NCI-H2196 (cell line): ENCODE results near the gene DICER1.
A peak's percentile ranks its signal among the peaks of the same experiment; 100 is the strongest.

Source experiments
- DNase-seq: peaks from one replicate; lab custom pipeline; 2025; ENCODE audit not compliant: unreplicated experiment; lab: John Stamatoyannopoulos, UW

DICER1 gene

DNA sequence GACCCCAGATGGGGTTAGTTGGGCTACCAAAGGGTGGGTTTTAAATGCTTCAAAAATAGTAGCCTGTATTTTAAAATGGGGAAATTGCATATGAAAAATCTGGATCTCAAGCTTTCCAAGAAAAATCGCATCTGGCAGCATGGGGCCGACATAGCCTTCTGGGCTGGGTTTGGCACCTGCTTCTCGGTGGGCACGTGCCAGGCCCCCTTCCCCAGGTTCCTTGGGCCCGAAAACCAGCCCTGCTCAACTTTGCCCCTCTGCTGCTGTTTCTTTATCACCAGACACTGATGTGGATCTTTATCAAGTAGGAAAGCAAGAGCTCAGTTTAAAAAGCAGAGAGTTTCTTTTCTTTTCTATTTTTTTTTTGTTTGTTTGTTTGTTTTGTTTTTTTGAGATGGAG, 95.1 kb downstream of the DICER1 start:
- DNase-seq: no peak

DNA sequence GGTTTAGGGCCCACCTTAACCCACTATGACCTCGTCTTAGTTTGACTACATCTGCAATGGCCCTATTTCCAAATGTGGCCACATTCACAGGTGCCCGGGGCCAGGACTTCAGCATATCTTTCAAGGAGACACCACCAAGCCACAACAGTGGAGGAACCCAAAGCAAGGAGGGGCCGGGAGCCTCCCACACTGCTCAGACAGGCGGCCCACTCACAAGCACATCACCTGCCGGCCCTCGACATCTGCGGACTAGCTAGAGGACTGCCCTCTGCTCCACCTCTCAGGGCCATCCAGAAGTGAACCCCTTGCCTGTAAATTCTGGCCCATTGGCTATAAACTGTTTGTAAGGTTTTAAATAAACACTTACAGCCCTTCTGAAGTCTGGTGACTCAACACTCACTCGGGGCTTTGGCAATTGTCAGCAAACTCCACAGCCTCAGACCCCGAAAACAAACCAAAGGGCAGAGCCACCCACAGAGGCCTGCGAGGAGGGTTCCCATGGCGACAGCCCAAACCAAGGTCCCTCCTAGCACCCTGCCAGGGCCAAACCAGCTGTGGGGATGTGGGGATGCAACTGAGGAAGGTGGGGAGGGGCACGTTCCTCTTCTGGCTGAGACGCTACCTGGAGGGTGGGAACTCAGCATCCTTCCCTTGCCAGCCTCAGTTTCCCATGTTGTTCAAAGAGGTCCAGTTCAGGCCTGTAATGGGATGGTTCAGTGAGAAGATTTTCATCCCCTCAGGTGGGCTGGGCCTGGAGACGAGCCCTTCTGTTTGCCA, 95.8 kb downstream of the DICER1 start:
- no peak for DNase-seq

DNA sequence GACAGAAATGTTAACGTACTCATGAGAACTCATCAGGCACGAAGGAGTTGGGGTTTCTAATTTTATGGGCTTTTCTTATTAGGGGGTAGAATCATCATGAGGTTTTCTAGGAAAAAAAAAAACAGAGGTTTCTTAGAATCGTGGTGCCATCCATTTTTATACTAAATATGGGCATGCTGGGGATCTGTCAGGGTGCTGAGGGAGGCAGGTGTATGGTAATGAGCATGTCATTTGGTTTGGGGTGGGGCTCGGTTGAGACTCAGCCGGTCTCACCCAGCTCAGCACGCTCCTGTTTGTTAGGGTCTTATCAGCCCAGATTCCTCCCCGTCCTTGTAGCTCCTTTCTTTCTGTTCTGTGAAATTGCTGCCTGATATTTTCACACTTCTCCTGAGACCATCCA, 98.2 kb downstream of the DICER1 start:
- no peak for DNase-seq

DNA sequence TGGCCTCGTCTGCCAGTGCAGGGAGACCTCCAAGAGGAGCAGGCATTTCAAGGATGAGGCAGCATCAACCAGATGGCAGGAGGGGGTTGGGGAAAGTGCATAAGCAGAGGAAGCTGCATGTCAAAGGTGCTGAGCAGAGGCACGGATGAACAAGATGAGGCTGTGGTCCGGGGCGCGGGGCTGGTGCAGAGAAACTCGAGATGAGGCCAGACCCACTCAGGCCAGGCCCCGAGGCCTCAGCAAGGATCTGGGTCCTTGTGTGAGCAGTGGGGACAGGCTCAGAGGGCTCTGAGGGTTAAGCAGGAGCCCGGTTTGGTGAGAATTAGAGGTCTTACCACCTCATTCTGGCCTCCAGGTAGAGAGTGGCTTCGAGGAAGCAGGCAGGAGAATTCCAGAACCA, 98.8 kb downstream of the DICER1 start:
- no peak for DNase-seq

DNA sequence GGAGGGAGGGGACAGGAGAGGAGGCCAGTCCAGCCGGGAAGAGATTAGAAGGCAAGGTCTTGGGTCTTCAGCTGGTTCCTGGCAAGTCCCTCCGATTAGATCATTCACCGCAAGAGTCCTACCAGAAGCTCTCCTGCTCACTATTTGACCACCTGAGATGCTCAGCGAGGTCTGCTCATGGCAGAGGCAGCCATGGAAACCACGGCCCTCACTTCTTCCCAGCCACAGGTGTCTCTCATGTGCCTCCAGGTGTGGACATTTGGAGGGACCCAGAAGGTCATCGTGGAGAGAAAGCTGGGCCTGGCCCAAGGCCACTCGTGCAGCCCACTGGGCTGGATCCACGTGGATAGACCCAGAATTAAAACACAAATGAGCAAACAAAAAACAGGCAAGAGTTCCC, 99.5 kb downstream of the DICER1 start:
- no peak for DNase-seq

DNA sequence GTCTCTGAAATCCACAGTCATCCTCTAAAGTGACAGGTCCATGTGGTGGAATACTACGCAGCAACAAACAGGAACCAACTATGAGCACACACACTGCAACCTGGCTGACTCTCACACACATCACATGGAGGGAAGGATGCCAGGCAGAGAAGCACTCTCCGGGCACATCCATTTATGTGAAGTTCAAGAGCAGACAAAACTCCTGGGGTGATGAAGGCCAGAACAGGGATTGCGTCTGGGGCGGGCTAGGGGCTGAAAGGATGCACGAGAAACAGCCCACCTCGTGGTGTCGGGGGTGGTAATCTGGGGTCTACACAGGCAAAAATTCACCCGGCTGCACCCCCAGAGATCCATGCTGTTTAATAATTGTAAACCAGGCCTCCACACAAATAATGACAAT, 100.2 kb downstream of the DICER1 start:
- DNase-seq: no peak

DNA sequence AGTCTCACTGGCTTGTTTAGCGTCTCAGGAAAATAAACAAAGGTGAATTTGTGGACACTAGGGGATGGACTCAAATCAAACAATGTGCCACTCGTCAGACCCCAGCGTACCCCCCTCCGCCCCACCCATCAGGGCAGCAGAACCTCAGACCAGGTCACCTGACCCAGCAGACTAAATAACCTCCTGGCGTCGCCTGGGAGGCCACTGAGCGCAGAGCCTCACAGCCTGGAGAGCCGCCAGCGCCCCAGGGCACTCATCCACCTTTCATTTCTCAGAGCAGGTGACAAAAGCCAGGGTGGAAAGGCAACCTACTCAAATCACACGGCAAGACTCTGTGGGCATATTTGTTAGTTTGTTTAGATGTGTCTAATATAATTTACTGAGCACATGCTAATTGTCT, 100.9 kb downstream of the DICER1 start:
- peak; percentile 61 for DNase-seq

DNA sequence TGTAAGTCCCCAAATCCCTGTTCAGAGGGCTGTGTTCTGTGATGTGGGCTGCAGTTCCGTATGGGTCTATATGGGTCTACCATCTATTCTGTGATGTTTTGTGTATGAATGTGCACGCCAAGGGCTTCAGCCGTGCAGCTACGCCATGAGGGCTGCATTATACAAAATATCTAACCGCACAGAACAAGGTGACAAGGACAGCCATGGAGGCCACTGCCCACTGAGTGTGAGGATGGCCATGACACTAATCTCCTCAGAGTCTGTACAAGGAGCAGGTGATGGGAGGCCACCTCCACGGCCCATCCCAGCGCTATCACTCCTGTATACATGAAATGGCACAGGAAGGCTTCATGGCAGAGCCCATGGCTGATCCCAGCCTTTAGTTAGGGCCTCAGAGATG, 102.0 kb downstream of the DICER1 start:
- no peak for DNase-seq

DNA sequence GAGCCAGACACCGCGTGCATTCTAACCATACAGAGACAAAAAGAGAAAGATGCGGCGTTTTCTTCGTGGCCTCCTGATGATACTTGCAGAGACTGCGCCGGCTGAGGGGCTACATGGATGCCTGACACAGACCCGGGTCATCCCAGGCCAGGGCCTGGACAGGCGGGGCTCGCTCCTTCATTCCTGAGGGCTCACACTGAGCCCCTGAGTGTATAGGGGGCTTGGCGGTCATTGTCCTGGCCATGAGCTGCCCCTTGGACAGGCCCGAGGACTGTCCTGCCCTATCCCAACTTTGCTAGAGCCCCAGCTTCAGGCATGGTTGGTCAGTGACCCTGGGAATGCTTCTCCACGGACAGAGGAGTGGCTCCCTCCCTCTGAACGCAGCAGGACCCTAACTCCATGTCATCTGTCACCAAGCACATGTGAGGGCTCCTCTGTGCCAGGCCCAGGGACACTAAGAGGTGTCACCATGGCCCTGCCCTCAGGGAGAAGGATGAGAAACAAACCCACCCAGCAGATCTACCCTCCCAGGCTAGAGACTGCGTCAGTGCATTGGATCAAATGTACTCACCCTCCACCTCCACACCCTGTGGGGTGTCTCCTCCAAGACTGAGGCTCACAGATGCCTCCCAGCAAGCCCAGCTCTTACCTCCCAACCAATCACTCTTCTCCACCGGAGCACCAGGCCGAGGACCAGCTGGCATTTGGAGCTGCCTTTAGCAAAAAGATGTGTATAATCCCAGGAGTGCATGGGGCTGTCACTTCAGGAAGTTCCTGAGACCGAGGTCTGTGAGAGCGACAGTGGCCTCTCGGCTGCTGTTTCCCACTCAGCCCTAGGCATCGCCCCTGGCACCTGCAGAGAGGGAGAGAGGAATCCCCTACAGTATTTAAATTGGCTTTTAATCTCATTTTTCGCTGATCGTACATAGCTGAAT, 102.7 kb downstream of the DICER1 start:
- DNase-seq: no peak

DNA sequence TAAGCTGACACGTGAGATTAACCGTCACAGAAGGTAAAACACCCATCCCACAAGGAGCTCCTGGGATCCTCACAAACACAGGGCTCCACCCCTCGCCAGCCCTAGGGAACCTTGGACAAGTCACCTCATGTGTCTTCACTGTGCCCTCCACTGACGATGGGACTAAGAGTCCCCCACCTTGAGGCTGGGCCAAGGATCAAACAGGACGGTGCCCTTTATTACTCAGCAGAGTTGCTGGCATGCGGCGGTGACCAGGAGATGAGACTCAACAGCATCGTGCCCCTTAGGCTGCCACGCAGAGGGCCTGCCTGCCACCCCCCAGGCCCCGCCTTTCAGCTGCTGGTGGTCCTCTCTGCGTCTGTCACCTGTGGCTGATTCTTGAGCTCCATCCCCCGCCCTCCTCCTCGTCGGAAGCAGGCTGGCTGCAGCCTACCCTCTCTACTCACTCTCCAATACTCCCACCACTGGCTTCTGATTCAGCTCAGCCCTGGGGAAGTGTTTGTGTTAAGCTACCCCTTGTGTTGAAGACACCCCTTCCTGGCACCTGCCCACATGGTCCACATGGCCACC, 105.2 kb downstream of the DICER1 start:
- DNase-seq: no peak

DNA sequence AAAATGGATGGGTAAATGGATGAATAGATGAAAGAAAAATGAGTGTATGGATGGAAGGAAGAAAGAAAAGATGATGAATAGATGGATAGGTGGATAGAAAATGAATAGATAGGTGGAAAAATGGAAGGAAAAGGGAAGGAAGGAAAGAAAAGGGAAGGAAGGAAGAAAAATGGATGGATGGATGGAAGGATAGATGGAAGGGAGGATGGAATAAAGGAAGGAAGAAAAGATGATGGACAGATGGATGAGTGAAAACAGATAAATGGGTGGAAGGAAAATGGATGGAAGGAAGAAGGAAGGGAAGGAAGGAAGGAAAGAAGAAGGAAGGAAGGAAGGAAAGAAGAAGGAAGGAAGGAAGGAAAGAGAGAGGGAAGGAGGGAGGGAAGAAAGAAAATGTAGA, 107.4 kb downstream of the DICER1 start:
- no peak for DNase-seq

DNA sequence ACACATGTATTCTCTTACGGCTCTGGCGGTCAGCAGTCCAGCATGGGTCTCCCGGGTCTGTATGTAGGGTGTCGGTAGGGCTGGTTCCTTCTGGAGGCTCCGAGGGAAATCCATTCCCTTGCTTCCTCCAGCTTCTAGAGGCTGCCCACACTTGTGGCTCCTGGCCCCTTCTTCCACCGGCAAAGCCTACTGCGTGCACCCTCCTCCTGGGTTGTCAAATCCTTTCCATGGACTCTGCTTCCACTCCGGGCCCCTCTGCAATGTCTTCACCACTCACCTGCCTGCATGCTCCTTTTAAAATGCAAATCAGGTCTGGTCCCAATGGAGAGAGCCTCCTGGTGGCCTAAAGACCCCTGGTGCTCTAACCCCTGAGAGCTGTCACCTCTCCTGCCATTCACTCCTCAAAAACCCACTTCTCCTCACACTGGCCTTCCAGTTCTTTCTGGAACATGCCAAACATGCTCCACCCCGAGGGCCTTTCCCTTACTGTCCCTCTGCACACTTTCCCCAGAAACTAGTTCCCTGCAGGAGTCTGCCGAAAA, 108.5 kb downstream of the DICER1 start:
- no peak for DNase-seq

DNA sequence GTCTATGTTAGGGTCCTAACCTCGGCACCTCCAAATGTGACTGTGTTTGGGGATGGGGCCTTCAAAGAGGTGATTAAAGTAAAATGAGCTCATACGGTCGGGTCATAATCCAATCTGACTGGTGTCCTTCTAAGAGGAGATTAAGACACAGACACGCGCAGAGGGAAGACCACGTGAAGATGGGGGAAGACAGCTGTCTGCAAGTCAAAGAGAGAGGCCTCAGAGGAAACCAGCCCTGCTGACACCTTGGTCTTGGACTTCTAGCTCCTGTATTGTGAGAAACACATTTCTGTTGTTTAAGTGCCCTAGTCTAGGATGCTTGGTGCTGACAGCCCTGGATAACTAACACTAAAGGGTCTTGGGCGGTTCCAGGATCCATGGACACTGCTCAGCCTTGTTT, 109.6 kb downstream of the DICER1 start:
- no peak for DNase-seq

DNA sequence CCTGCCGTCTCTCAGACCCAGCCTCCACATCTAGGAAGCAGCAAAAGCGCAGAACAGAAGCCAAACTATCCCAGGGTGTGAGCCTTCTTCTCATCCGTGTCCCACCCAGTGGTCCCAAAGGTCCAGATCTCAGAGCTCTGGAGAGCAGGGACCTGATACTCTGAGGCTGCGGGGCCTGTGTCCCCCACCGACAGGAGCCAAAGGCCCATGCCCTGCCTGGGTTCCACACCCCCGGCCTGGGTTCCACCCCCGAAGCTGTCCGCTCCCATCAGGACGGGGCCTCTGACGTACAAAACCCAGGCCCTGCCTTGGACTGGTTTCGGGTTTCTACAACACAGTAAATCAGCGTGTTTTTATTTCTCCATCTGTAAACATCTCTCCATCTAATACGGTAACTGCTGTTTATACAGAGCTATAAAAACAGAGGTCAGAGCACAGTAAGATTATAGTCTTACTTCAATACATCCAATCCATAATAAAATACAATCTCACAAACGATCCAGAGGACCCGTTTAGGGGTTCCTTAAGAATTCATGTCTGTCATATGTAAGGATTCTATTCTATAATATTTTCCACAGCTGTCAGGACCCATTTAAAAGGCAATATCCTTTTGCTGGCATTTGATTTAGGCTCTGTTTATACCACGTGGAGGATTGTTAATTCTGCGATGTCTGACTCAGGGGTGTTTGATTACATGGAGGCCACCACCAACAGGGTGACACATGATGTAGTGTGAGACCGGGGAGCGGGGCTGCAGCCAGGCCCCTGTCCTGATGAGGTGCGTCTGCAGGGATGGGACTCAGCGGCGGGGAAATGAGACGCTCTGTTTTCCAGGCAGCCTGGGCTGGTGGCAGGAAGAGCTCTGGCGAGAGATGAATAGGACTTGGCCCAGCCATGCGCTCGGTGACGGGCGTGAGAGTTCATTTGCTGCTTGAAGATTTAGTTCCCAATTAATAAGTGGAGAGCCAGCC, 110.3 kb downstream of the DICER1 start:
- no peak for DNase-seq

DNA sequence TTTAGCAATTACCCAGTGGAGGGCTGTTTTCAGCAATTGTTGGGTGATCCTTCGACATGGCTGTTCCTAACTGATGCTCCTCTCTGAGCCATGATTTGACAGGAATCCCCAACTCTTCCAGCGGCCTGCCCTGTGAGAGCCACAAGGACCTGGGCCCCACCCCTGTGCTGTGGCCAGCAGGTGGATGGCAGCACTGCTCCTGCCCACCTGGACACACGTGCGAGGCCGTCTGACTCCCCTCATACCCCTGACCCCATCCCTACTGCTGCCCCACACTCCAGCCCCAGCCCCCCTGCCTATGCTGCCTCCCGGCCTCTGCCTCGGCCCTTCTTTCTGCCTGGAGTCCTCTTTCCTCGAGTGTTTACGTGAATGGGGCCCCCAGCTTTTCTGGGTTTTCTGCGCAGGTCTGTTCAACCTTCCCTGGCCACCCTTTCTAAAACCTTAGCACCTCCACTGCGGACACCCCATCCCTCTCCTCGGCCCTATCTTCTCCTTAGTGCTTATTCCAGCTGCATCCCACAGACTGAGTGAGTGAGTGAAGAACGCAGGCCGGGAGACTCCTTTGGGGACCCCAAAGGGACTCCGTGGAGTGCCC, 111.4 kb downstream of the DICER1 start:
- no peak for DNase-seq

DNA sequence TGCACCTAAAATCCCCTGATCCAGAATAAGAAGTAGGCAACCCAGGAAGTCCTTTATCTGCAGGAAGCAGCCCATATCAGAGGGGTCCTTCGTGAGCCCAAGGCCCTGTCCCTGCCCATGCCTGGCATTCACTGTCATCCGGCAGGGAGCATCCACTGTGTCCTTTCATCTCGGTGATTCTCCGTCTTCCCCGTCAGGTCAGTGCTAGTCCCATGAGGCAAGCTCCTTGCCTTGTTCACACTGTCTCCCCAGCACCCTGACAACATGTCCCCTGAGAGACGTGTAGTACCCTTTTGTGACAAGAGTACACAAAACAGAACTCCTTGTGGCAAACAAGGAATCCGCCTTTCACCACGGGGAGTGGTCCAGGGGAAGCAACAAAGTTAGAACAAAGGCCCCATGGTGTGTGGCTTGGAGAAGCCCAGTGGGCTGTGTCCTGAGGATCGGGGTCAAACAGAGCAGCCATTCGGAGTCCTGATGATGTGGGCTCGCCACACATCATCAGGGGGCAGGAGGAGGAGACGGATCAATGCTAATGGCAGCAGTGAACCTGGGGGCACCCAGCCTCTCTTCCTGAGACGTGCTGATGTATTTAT, 112.1 kb downstream of the DICER1 start:
- no peak for DNase-seq

DNA sequence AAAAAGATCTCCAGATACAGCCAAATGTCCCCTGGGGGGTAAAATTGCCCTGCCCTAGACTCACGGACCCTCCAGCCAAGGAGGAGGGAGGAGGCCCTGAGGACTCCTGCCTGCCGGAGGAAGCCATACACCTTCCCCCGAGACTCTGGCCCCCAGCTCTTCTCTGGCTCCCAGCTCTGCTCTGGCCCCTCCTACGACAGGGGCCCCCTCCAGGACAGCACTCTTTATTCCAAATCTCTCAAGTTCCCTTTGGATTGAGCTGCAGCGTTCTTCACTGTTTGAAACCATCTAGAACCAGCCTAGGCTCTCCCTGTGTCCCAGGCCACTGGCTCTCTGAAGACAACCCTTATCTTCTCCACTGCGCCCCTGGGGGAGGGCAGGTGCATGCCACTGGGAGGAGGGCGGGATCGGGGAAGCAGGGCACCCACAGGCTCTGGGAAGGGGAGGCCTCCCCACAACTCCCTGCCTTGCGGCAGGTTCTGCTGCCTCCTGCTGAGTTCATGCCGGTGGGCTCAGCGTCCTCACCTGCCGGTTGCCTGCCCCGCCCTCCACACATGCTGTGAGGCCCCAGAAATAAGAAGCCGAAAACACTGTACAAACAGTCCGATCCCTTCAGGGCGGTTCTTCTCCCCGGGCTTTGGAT, 112.7 kb downstream of the DICER1 start:
- DNase-seq: no peak

DNA sequence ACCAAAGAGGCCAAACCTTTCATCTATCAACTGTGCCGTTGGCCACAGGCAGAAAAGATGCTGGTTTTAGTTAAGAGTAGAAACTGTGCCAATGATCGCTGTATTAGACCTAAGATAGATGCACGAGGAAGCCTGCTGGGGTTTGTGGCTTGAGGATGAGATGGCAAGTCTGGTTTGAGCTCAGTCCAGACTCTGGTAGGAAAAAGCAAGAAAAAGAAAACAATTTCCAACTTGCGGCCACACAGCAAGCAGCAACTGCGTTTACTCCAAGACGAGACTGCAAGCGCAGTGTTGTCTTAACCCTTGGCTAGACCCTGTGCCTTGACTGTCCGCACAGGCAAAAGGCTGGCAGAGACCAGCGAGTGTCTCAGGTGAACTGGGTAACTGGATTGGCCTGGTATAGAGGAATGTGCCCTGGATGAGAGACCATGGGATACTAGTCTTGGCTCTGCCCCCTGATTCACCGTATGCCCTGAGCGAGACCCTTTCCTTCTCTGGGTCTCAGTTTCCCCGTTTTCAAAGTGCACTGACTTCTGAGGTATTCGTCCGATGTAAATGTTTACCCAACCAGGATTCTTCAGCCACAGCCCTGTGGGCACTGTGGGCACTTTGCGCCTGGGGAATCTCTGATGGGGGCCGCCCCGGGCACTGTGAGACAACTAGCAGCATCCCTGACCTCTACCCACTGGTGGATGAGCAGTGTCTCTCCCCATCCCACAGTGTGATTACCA, 113.4 kb downstream of the DICER1 start:
- no peak for DNase-seq

DNA sequence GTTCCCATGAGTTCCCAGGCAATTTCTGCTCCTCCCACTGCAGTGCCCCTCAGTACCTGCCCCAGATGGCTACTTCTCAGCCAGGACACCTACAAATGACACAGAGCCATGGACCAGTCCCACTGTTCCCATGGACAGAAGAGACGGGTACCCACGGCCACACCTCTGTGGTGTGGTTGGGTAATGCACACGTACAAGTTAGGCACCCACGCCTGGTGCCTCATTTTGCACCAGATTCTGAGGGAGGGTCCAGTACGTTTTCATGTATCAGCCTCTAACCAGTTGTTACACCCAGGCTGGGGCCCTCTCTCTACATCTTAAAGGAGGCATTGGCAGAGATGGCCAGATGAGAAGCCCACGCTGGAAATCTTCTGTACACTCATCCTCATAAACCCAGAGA, 114.0 kb downstream of the DICER1 start:
- DNase-seq: no peak
